Lung (tissue), 12 donors: ENCODE data around the gene C1orf52. TPM values are rescaled to one million over a fixed set of nuclear protein-coding genes. Genes with fewer than 3 reads are reported as not detected.

Experiments
- ATAC-seq: fragments of 200-7000 bp; cut with Tn5 transposase; one replicate; pipeline ENCODE4 v1.9.1; 2020; ENCODE audit warnings: moderate number of reproducible peaks; ENCODE audit not compliant: insufficient read depth, low FRiP score
- DNase-seq, 3 donors: peaks; one replicate each; pipeline ENCODE4 v3.0.0-alpha.2; 2013 to 2017
- H3K27ac ChIP-seq, 2 donors: one replicate each; pipeline ENCODE4 v1.5.1; 2013; ENCODE audit warnings: mild to moderate bottlenecking in 2 of 2, moderate library complexity in 2 of 2, control low read depth in 1 of 2, inconsistent platforms in 1 of 2, low read depth in 1 of 2, low read length in 1 of 2
- H3K27me3 ChIP-seq, 3 donors: one replicate each; pipeline ENCODE4 v1.5.1; 2013; ENCODE audit warnings: low read length in 2 of 3; ENCODE audit not compliant: control insufficient read depth in 3 of 3, insufficient read depth in 3 of 3
- H3K36me3 ChIP-seq, 4 donors: one replicate each; pipeline ENCODE4 v1.5.1; 2013; ENCODE audit warnings: low read length in 4 of 4, mild to moderate bottlenecking in 1 of 4, moderate library complexity in 1 of 4; ENCODE audit not compliant: control insufficient read depth in 4 of 4, insufficient read depth in 4 of 4
- H3K4me1 ChIP-seq, 5 donors: one replicate each; pipeline ENCODE4 v1.5.1; 2013; ENCODE audit warnings: low read length in 5 of 5, mild to moderate bottlenecking in 2 of 5, moderate library complexity in 1 of 5; ENCODE audit not compliant: control insufficient read depth in 5 of 5, insufficient read depth in 5 of 5
- H3K4me3 ChIP-seq: one replicate; pipeline ENCODE4 v1.5.1; 2013; ENCODE audit warnings: mild to moderate bottlenecking, control low read depth, moderate library complexity
- H3K9ac ChIP-seq, 2 donors: one replicate each; pipeline ENCODE4 v1.5.1; 2013; ENCODE audit warnings: low read length in 2 of 2, control low read depth in 1 of 2; ENCODE audit not compliant: insufficient read depth in 1 of 2
- H3K9me3 ChIP-seq, 4 donors: one replicate each; pipeline ENCODE4 v1.5.1; 2013; ENCODE audit warnings: low read length in 3 of 4, mild to moderate bottlenecking in 1 of 4, moderate library complexity in 1 of 4; ENCODE audit not compliant: control insufficient read depth in 4 of 4, insufficient read depth in 3 of 4
- CTCF ChIP-seq: IDR thresholded peaks from 2 replicates; pipeline ENCODE4 v1.5.1; 2012; ENCODE audit warnings: mild to moderate bottlenecking; ENCODE audit errors: control extremely low read depth, extremely low read depth
- WGBS, 2 donors: extraction: QIAGEN DNeasy Blood & Tissue Kit; methylation state at CpG; one replicate each; pipeline ENCODE4 v1.1.7; 2013; 5-methylcytosine and 5-hydroxymethylcytosine counted together
- polyA plus RNA-seq, 2 donors: library from polyadenylated mRNA; stranded (reverse); fragments of 200-250 nt; gene quantifications; one replicate each; pipeline ENCODE4 v1.2.1, GENCODE V29; 2013
- total RNA-seq, 2 donors: library from RNA; depleted of rRNA in 1 of 2; stranded (reverse); fragments of >200 nt in 1 of 2; gene quantifications; one replicate each; pipeline ENCODE4 v1.2.1, GENCODE V29; 2014 to 2021
- donor health status: control.
- donor health status: control.
- donor health status: Bipolar disorder and iron deficiency.
- donor health status: healthy.
- donor health status: DM: yes; HTN: yes; CAD: no.

The C1orf52 gene
- total and polyA plus RNA-seq, 4 donors: 18.8 to 38.2 (median 28.3) TPM

GRCh38 chr1:85245891-85246290 lies 13.6 kb downstream of the C1orf52 start:
- TF ChIP-seq CTCF: no peak
- no peaks in the 10 kb centered on the region for H3K9me3 ChIP-seq
- H3K36me3 ChIP-seq: no peaks in the 10 kb centered on the region
- no peak overlapping the region for H3K4me3 ChIP-seq
- no peak overlapping the region for H3K27ac ChIP-seq
- no peaks in the 10 kb centered on the region for H3K27me3 ChIP-seq
- H3K4me1 ChIP-seq: peaks cover 2 to 30% (median 12%) of the 10 kb centered on the region in 5 donors
- DNase-seq (no peak), ATAC-seq (no peak)
- no peak overlapping the region for H3K9ac ChIP-seq
- 86 to 93% methylated on average over 1 of the region's 1 CpG for WGBS, 2 donors

GRCh38 chr1:85245456-85245855 lies 14.0 kb downstream of the C1orf52 start:
- no peak for TF ChIP-seq CTCF
- Histone ChIP-seq H3K27me3 (no peaks in the 10 kb centered on the region), H3K4me1 (peaks cover 2 to 35% (median 15%) of the 10 kb centered on the region in 5 donors), H3K9me3 (no peaks in the 10 kb centered on the region), H3K36me3 (no peaks in the 10 kb centered on the region), H3K27ac (no peak overlapping the region), H3K9ac (no peak overlapping the region), H3K4me3 (no peak overlapping the region)
- DNase-seq (no peak), ATAC-seq (no peak)
- WGBS, 2 donors: 76 to 83% methylated on average over 1 of the region's 1 CpG

GRCh38 chr1:85244271-85245061 lies 15.0 kb downstream of the C1orf52 start:
- TF ChIP-seq CTCF: no peak
- H3K27me3 ChIP-seq: no peaks in the 10 kb centered on the region
- no peak overlapping the region for H3K4me3 ChIP-seq
- 40 to 55% methylated on average over 4 of the region's 4 CpGs for WGBS, 2 donors
- H3K4me1 ChIP-seq: peaks cover 2 to 43% (median 21%) of the 10 kb centered on the region in 5 donors
- H3K9me3 ChIP-seq: no peaks in the 10 kb centered on the region
- H3K9ac ChIP-seq: peak overlapping the region in 1 of 2 donors; percentile 15
- peak; percentile 28 to 70 (median 66) for DNase-seq
- H3K36me3 ChIP-seq: no peaks in the 10 kb centered on the region
- H3K27ac ChIP-seq: no peak overlapping the region
- no peak for ATAC-seq

- DNase-seq (peak in 1 of 3 donors; percentile 21), ATAC-seq (no peak)
- no peaks in the 10 kb centered on the region for H3K36me3 ChIP-seq
- H3K4me3 ChIP-seq: no peak overlapping the region
- H3K4me1 ChIP-seq: peaks cover 2 to 43% (median 21%) of the 10 kb centered on the region in 5 donors
- H3K27ac ChIP-seq: no peak overlapping the region
- no peaks in the 10 kb centered on the region for H3K9me3 ChIP-seq
- H3K27me3 ChIP-seq: no peaks in the 10 kb centered on the region
- no peak for TF ChIP-seq CTCF
- H3K9ac ChIP-seq: no peak overlapping the region
These were observed 16.1 kb downstream of the C1orf52 start for GRCh38 chr1:85243372-85243771.
